ENCODE measurements around the gene ZNF550. TPM values are rescaled to one million over a fixed set of nuclear protein-coding genes. Genes with fewer than 3 reads are reported as not detected.

Gene ZNF550
- total RNA-seq, 1 donor from 2014 or later, result 10.4 TPM

DNA sequence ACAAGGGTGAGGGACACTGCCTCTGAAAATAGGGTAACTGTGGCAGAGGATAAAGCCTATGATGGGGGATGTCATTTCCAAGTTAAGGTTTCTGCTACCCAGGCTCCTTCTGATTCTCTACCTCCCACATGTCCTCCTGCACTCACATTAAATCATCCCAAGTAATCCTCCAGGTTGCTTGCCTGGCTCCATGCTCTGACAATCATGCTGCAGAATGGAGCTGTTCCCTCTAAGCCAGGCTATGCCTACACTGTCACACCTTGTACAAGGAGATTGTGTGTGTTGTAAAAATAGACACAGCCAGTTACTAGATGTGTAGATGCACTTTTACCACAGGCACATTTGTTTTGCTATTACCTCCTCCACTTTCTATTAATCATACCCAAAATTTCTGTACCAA, 11.0 kb upstream of the ZNF550 start:
- no peaks in the 10 kb centered on the region for H3K4me1 Mint-ChIP-seq
- H3K27me3 Mint-ChIP-seq (ENCODE audit: low read depth), result no peaks in the 10 kb centered on the region
- DNase-seq (ENCODE audit: low read depth, low spot score), result no peak
- H3K4me3 Mint-ChIP-seq, result no peak overlapping the region
- peaks cover 80% of the 10 kb centered on the region for H3K36me3 Mint-ChIP-seq (ENCODE audit: low read depth)
- peaks cover 42% of the 10 kb centered on the region for H3K9me3 Mint-ChIP-seq
- TF ChIP-seq, protein P1, sequence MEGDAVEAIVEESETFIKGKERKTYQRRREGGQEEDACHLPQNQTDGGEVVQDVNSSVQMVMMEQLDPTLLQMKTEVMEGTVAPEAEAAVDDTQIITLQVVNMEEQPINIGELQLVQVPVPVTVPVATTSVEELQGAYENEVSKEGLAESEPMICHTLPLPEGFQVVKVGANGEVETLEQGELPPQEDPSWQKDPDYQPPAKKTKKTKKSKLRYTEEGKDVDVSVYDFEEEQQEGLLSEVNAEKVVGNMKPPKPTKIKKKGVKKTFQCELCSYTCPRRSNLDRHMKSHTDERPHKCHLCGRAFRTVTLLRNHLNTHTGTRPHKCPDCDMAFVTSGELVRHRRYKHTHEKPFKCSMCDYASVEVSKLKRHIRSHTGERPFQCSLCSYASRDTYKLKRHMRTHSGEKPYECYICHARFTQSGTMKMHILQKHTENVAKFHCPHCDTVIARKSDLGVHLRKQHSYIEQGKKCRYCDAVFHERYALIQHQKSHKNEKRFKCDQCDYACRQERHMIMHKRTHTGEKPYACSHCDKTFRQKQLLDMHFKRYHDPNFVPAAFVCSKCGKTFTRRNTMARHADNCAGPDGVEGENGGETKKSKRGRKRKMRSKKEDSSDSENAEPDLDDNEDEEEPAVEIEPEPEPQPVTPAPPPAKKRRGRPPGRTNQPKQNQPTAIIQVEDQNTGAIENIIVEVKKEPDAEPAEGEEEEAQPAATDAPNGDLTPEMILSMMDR (conservative IDR thresholded peaks at IDR 0.05), result no peak
- no peak overlapping the region for H3K27ac Mint-ChIP-seq (ENCODE audit: unreplicated experiment)

DNA sequence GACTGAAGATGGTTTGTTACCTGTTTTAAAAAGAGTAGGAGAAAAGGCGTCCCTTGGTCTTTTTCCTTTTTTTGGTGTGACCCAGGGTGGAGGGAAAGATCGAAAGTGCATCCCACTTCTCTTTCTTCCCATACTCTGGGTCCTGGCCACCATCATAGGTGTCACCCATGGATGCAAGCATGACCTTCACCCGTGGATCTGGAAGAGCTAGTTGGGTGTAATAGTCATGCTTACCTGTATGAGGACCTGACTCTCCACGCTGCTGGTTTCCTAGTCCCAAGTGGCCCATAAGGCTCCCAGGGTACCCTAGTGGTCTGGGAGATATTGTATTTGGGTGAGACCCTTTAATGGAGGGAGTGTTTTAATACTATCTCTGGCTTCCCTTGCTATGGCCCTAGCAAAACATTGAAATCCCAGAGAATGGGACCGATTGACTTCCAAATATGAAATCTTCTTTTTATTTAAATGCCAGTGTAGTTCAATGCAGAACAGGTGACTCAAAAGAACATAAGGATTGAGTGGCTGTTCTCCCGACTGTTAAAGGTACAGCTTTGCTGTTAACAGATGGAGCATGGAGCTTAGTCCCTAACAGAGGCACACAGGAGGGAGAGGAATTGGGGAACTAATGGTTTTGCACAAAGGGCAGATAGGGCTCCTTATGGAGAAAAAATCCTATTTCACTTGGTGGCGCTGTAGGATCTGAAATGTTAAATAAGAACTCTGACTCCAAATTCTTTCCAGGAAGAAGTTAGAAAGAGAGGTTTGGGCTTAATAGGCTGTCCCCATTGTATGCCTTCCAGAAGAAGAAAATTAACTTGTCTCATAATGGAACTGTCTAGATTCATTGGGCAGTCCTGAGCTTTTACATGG, 7.0 kb upstream of the ZNF550 start:
- TF ChIP-seq, protein P1 (conservative IDR thresholded peaks at IDR 0.05), result no peak
- peaks cover 52% of the 10 kb centered on the region for H3K36me3 Mint-ChIP-seq (ENCODE audit: low read depth)
- DNase-seq (ENCODE audit: low read depth, low spot score), result no peak

DNA sequence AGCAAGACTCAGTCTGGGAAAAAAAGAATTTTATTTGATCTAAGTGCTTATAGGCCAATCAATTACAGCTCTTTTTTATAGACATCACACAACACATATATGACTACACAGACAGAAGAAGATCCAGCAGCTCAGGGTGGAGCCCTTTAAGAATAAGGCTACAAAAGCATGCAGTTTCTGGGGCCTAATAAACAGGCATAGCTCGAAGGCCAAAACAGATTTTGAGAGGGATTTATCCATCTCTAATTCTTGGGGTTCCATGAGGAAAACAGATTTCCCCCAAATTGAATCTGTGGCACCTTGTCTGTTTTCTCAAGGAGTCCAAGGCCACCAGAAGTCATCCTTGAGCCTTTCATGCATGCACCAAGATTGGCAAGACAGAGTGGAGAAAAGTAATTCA, 3.9 kb upstream of the ZNF550 start:
- peaks cover 6% of the 10 kb centered on the region for H3K27me3 Mint-ChIP-seq (ENCODE audit: low read depth)
- TF ChIP-seq, protein P1 (conservative IDR thresholded peaks at IDR 0.05), result no peak
- H3K27ac Mint-ChIP-seq (ENCODE audit: unreplicated experiment), result no peak overlapping the region
- H3K9me3 Mint-ChIP-seq, result peaks cover 45% of the 10 kb centered on the region
- DNase-seq (ENCODE audit: low read depth, low spot score), result no peak
- H3K4me1 Mint-ChIP-seq, result peaks cover 12% of the 10 kb centered on the region
- peak overlapping the region; percentile 14 for H3K4me3 Mint-ChIP-seq
- peaks cover 38% of the 10 kb centered on the region for H3K36me3 Mint-ChIP-seq (ENCODE audit: low read depth)

More for the DNA sequence above, 7.0 kb upstream of the ZNF550 start:
- H3K4me1 Mint-ChIP-seq, result no peaks in the 10 kb centered on the region
- H3K27me3 Mint-ChIP-seq (ENCODE audit: low read depth), result peaks cover 3% of the 10 kb centered on the region
- H3K9me3 Mint-ChIP-seq, result peaks cover 49% of the 10 kb centered on the region
- H3K27ac Mint-ChIP-seq (ENCODE audit: unreplicated experiment), result no peak overlapping the region
- H3K4me3 Mint-ChIP-seq, result no peak overlapping the region

DNA sequence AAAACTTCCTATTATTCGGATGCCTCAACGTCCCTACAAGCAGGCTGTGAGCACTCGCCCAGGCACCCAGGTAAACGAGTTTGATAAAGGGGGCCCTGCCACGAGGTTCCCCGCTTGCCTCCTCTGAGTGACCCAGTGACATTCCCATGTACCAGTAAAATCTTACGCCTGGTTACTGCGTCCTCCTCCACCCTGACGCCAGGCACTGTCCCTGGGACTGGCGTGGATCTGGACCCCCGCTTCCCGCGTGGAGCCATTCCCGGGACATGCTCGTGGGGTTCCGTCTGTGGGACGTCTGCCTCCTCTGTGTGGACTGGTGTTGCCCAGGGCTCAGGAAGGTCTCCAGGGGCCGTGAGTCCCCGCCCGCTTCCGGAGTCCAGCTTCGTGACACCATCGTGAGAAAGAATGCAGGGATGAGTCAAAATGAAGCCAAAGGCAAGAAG, 407 bp upstream of the ZNF550 start:
- Mint-ChIP-seq H3K27ac (ENCODE audit: unreplicated experiment) (no peak overlapping the region), H3K4me1 (peaks cover 23% of the 10 kb centered on the region), H3K9me3 (peaks cover 23% of the 10 kb centered on the region), H3K27me3 (ENCODE audit: low read depth) (peaks cover 6% of the 10 kb centered on the region), H3K4me3 (peak overlapping the region; percentile 97), H3K36me3 (ENCODE audit: low read depth) (peaks cover 40% of the 10 kb centered on the region)
- TF ChIP-seq, protein P1 (conservative IDR thresholded peaks at IDR 0.05), result no peak
- DNase-seq (ENCODE audit: low read depth, low spot score), result no peak

DNA sequence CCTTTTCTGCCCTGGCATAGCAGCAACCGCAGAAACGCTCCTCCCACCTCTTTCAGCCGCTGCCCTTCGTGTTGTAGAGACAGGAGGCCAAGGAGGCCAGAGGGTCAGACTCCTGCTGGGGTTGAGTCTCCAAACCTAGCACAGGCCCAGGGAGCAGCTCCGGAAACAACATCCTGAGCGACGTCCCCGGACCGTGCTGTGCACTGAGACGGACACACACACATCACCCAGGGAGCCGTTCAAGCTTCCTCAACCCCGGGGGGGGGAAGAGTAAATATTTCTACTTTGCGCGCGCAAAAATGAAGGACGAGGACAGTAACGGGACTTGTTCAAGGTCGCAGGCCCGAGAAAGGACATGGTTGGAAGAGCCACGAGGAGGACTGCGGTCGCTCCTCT, 657 bp downstream of the ZNF550 start:
- no peak for DNase-seq (ENCODE audit: low read depth, low spot score)
- TF ChIP-seq, protein P1 (conservative IDR thresholded peaks at IDR 0.05), result no peak
- H3K9me3 Mint-ChIP-seq, result peaks cover 25% of the 10 kb centered on the region
- H3K27me3 Mint-ChIP-seq (ENCODE audit: low read depth), result peaks cover 6% of the 10 kb centered on the region
- peaks cover 23% of the 10 kb centered on the region for H3K4me1 Mint-ChIP-seq
- H3K4me3 Mint-ChIP-seq, result peak overlapping the region; percentile 97
- H3K36me3 Mint-ChIP-seq (ENCODE audit: low read depth), result peaks cover 51% of the 10 kb centered on the region
- H3K27ac Mint-ChIP-seq (ENCODE audit: unreplicated experiment), result peak overlapping the region; percentile 91

Measured in neural crest cell (in vitro differentiated cells).